GM12878 (cell line): ENCODE data around the gene MAGI2.

ENCODE experiments used
- EP300 ChIP-seq, 2 experiments: fragments of 150-350 bp in 1 of 2; IDR thresholded peaks; 2 replicates each; pipeline ENCODE4 v1.6.1; 2011 to 2012; ENCODE audit warnings: low read depth in 2 of 2, low read length in 2 of 2, borderline replicate concordance in 1 of 2, improper control_type of control experiment in 1 of 2, inconsistent platforms in 1 of 2; ENCODE audit not compliant: control insufficient read depth in 1 of 2
- EZH2 ChIP-seq: IDR thresholded peaks from 2 replicates; pipeline ENCODE4 v1.6.1; 2012; ENCODE audit warnings: low read depth, mild to moderate bottlenecking, control low read depth, inconsistent platforms, low read length, borderline replicate concordance; ENCODE audit not compliant: control insufficient read depth
- KDM1A ChIP-seq: fragments of 200-600 bp; sonication (generic); IDR thresholded peaks from 2 replicates; pipeline ENCODE4 v1.6.1; 2016; ENCODE audit warnings: borderline replicate concordance
- PAX5 ChIP-seq: IDR thresholded peaks from 2 replicates; pipeline ENCODE4 v1.6.1; 2011; ENCODE audit warnings: low read depth, low read length, borderline replicate concordance
- TF ChIP-seq, protein P1 (sequence below), 3 experiments: IDR thresholded peaks in 2 of 3; conservative IDR thresholded peaks in 1 of 3; 2 replicates each; pipeline ENCODE4 v1.5.1; 2011; ENCODE audit warnings: low read depth in 3 of 3, low read length in 3 of 3, mild to moderate bottlenecking in 3 of 3, control low read depth in 2 of 3, moderate library complexity in 2 of 3, inconsistent platforms in 1 of 3, mixed read lengths in 1 of 3; ENCODE audit not compliant: control insufficient read depth in 2 of 3, insufficient read depth in 1 of 3; ENCODE audit errors: extremely low read depth in 1 of 3
- TF ChIP-seq, protein P2 (sequence below): fragments of 450-650 bp; IDR thresholded peaks from 2 replicates; pipeline ENCODE4 v1.6.1; 2016; ENCODE audit warnings: mild to moderate bottlenecking
- TF ChIP-seq, protein P3 (sequence below): IDR thresholded peaks from 2 replicates; pipeline ENCODE4 v1.6.1; 2012; ENCODE audit warnings: low read depth, low read length, improper control_type of control experiment
- TF ChIP-seq, protein P4 (sequence below): IDR thresholded peaks from 2 replicates; pipeline ENCODE4 v1.6.1; 2012; ENCODE audit warnings: mild to moderate bottlenecking, low read depth, low read length

DNA sequence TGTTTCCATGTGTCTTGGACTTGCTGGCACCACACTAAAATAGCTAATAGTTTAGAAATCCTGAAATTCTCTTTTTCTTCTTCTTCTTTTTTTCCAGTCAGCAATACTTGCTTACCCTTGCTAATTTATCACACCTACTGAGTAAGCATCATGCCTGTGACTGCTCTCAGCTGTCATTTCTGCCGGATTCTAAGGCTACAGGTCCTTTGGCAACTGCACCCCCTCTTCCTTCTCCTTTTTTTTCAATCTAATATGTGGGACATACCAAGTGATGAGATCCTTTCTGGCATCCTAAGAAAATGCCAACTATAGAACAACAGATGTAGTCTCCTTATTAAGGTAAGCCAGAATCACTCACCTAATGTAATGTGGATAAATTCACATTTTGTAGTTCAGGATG is 444.7 kb downstream of the MAGI2 start:
- TF ChIP-seq, protein P1, sequence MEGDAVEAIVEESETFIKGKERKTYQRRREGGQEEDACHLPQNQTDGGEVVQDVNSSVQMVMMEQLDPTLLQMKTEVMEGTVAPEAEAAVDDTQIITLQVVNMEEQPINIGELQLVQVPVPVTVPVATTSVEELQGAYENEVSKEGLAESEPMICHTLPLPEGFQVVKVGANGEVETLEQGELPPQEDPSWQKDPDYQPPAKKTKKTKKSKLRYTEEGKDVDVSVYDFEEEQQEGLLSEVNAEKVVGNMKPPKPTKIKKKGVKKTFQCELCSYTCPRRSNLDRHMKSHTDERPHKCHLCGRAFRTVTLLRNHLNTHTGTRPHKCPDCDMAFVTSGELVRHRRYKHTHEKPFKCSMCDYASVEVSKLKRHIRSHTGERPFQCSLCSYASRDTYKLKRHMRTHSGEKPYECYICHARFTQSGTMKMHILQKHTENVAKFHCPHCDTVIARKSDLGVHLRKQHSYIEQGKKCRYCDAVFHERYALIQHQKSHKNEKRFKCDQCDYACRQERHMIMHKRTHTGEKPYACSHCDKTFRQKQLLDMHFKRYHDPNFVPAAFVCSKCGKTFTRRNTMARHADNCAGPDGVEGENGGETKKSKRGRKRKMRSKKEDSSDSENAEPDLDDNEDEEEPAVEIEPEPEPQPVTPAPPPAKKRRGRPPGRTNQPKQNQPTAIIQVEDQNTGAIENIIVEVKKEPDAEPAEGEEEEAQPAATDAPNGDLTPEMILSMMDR (IDR thresholded peaks at IDR 0.05 in 2 of 3, conservative IDR thresholded peaks at IDR 0.05 in 1 of 3; ENCODE audit: control insufficient read depth in 2 of 3, extremely low read depth in 1 of 3, insufficient read depth in 1 of 3, low read depth in 3 of 3, low read length in 3 of 3): no peak
- no peak for TF ChIP-seq PAX5
- no peak for TF ChIP-seq KDM1A
- TF ChIP-seq, protein P2, sequence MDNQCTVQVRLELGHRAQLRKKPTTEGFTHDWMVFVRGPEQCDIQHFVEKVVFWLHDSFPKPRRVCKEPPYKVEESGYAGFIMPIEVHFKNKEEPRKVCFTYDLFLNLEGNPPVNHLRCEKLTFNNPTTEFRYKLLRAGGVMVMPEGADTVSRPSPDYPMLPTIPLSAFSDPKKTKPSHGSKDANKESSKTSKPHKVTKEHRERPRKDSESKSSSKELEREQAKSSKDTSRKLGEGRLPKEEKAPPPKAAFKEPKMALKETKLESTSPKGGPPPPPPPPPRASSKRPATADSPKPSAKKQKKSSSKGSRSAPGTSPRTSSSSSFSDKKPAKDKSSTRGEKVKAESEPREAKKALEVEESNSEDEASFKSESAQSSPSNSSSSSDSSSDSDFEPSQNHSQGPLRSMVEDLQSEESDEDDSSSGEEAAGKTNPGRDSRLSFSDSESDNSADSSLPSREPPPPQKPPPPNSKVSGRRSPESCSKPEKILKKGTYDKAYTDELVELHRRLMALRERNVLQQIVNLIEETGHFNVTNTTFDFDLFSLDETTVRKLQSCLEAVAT: no peak
- no peak for TF ChIP-seq EP300 (IDR thresholded peaks at IDR 0.05; ENCODE audit: borderline replicate concordance in 1 of 2, control insufficient read depth in 1 of 2, low read depth in 2 of 2, low read length in 2 of 2)
- TF ChIP-seq, protein P3, sequence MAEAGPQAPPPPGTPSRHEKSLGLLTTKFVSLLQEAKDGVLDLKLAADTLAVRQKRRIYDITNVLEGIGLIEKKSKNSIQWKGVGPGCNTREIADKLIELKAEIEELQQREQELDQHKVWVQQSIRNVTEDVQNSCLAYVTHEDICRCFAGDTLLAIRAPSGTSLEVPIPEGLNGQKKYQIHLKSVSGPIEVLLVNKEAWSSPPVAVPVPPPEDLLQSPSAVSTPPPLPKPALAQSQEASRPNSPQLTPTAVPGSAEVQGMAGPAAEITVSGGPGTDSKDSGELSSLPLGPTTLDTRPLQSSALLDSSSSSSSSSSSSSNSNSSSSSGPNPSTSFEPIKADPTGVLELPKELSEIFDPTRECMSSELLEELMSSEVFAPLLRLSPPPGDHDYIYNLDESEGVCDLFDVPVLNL: no peak
- TF ChIP-seq, protein P4, sequence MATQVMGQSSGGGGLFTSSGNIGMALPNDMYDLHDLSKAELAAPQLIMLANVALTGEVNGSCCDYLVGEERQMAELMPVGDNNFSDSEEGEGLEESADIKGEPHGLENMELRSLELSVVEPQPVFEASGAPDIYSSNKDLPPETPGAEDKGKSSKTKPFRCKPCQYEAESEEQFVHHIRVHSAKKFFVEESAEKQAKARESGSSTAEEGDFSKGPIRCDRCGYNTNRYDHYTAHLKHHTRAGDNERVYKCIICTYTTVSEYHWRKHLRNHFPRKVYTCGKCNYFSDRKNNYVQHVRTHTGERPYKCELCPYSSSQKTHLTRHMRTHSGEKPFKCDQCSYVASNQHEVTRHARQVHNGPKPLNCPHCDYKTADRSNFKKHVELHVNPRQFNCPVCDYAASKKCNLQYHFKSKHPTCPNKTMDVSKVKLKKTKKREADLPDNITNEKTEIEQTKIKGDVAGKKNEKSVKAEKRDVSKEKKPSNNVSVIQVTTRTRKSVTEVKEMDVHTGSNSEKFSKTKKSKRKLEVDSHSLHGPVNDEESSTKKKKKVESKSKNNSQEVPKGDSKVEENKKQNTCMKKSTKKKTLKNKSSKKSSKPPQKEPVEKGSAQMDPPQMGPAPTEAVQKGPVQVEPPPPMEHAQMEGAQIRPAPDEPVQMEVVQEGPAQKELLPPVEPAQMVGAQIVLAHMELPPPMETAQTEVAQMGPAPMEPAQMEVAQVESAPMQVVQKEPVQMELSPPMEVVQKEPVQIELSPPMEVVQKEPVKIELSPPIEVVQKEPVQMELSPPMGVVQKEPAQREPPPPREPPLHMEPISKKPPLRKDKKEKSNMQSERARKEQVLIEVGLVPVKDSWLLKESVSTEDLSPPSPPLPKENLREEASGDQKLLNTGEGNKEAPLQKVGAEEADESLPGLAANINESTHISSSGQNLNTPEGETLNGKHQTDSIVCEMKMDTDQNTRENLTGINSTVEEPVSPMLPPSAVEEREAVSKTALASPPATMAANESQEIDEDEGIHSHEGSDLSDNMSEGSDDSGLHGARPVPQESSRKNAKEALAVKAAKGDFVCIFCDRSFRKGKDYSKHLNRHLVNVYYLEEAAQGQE: no peak
- no peak for TF ChIP-seq EZH2
